ACC112 (cell line): ENCODE results near the gene PDLIM4.

Experiments
- H2AFZ ChIP-seq: fragments of 200-600 bp; sonication (generic); one replicate; pipeline ENCODE4 v1.6.0; 2017; ENCODE audit warnings: antibody characterized with exemption, low read length; ENCODE audit not compliant: unreplicated experiment
- H3K27ac ChIP-seq: fragments of 200-600 bp; sonication (generic); 2 replicates; pipeline ENCODE4 v1.5.1; 2014; ENCODE audit warnings: low read depth, mild to moderate bottlenecking, antibody characterized with exemption, low read length, moderate library complexity
- H3K27me3 ChIP-seq: fragments of 200-600 bp; sonication (generic); 2 replicates; pipeline ENCODE4 v1.6.1; 2014; ENCODE audit warnings: mild to moderate bottlenecking, antibody characterized with exemption, low read length, moderate library complexity, mixed read lengths; ENCODE audit not compliant: insufficient read depth
- H3K36me3 ChIP-seq: fragments of 200-600 bp; sonication (generic); 2 replicates; pipeline ENCODE4 v1.6.1; 2016; ENCODE audit warnings: mild to moderate bottlenecking, antibody characterized with exemption, low read length, moderate library complexity, mixed read lengths; ENCODE audit not compliant: insufficient read depth
- H3K4me1 ChIP-seq: fragments of 200-600 bp; sonication (generic); one replicate; pipeline ENCODE4 v1.6.1; 2016; ENCODE audit warnings: low read length, mixed read lengths; ENCODE audit not compliant: insufficient read depth, unreplicated experiment, control insufficient read depth
- H3K4me3 ChIP-seq: fragments of 200-600 bp; sonication (generic); 2 replicates; pipeline ENCODE4 v1.5.1; 2014; ENCODE audit warnings: mild to moderate bottlenecking, low read depth, low read length
- H3K79me2 ChIP-seq: fragments of 200-600 bp; sonication (generic); one replicate; pipeline ENCODE4 v1.6.0; 2016; ENCODE audit warnings: low read length; ENCODE audit not compliant: control insufficient read depth, unreplicated experiment, insufficient read depth

The PDLIM4 gene

DNA sequence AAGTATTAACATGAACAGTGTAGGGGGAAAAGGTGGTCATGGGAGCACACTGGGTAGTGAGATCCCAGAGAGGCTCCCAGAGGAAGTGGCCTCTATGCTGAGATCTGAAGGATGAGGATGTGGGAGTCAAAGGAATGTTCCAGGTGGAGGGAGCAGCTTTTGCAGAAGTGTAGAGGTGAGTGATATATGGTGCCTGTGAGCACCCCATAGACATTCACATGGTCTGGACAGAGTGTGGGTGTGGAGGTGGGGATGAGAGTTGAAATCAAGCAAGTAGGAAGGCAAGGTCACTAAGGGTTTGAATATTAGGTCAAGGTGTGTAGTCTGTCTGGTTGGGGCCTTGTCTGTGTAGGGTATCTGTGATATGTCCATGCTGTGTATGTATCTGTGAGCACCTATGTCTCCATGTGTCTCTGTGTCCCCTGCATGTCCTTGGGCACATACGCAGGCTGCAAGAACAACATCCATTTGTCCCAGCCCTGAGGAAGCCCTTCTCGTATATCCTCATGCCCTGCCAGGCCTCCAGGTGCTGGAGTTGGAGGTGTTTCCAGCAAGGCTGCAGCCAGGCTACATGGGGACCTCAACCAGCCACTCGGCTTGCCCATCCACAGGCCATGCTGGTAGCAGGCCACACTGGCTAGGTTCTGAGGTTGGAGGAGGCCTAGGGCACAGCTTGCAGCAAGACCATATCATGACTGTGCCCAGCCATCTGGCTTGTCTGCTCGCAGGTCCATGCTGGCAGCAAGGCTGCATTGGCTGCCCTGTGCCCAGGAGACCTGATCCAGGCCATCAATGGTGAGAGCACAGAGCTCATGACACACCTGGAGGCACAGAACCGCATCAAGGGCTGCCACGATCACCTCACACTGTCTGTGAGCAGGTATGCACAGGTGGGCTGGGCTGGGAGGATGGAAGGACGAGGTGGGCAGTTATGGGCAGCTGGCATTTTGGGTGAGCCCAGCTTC is 4.7 kb downstream of the PDLIM4 start:
- Histone ChIP-seq H3K4me1 (peaks cover 73% of the 10 kb centered on the region), H3K27ac (peak overlapping the region; percentile 93), H3K79me2 (peaks cover 67% of the 10 kb centered on the region), H3K36me3 (peaks cover 6% of the 10 kb centered on the region; the same call in 1 of the 2 replicates), H2AFZ (no peak overlapping the region), H3K4me3 (no peak overlapping the region), H3K27me3 (no peaks in the 10 kb centered on the region)

GRCh38 chr5:132262882-132263547 is 5.5 kb downstream of the PDLIM4 start:
- H3K27ac ChIP-seq: peak overlapping the region; percentile 93
- H3K4me1 ChIP-seq: peaks cover 75% of the 10 kb centered on the region

DNA sequence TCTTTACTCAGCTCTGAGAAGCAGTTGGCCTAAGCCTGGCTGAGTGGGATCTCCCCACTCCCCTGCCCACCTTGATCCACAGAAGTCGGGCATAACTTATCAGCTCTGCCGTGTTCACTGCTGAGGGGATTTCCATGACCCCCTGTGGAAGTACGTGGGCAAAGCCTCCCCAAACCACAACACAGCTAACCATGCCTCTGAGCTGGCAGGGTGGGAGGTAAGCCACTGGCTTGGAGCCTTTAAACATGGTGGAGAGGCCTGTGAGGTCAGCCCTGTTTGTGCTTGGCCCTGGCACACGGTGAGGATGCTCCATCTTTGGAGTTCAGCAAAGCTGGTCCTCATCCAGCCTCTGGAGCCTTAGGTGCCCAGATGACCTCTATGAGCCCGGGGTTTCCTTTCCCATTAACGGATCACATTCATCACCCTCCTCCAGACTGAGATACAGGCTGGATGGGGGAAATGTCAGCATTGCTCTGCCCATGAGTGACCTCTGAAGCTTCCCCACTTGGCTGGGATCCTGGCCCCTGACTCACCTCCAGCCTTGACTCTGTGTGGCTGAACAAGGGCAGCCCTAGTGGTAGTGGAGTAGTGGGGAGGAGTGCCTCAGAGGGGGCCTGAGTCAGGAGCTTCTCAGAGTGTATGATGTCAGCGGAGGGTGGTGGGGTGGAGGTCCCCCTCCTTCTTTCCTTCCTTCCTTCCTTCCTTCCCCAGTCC is 6.2 kb downstream of the PDLIM4 start:
- H2AFZ ChIP-seq: no peak overlapping the region
- peak overlapping the region; percentile 93 for H3K27ac ChIP-seq
- H3K36me3 ChIP-seq: peaks cover 9% of the 10 kb centered on the region; the same call in 1 of the 2 replicates
- no peak overlapping the region; the same call in 1 of the 2 replicates for H3K4me3 ChIP-seq
- H3K4me1 ChIP-seq: peaks cover 82% of the 10 kb centered on the region
- H3K27me3 ChIP-seq: no peaks in the 10 kb centered on the region
- H3K79me2 ChIP-seq: peaks cover 54% of the 10 kb centered on the region

More at GRCh38 chr5:132262882-132263547, 5.5 kb downstream of the PDLIM4 start:
- peaks cover 61% of the 10 kb centered on the region for H3K79me2 ChIP-seq
- H3K36me3 ChIP-seq: peaks cover 9% of the 10 kb centered on the region; the same call in 1 of the 2 replicates
- H3K27me3 ChIP-seq: no peaks in the 10 kb centered on the region
- H2AFZ ChIP-seq: no peak overlapping the region
- H3K4me3 ChIP-seq: no peak overlapping the region

DNA sequence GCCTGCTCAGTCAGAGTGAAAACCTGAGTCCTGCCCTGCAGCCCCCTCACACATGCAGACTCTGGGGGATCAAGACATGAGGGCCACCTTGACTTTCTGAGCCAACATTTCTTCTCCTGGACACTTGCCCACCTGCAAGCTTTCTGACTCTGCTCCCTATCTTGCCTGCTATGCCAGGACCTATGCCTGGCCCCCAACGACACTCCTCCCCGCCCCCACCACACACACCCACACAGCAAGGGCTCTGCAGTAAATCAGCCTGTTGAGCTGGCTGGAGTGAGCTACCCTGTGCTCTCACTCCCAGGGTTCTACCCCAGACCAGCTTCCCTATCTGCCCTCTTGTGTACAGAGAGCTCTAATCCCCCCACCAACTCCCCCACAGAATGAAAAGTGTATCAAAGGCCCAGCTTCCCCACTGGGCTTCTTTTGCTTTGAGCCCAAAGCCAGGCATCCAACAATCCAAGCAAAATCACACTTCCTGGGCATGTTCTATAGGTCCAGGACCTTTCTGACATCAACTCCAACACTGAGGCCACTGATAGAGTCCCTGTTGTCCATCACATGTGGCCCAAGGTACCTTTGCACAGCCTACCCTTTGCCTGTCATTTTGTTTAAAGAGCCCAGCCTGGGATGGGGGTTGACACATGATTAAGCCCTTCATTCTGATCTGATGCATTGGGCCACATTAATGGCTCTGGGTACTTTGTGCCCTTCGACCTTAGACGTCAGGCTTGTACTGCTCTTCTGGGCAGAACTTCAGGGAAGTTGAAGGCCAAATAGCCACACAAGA is 7.2 kb downstream of the PDLIM4 start:
- Histone ChIP-seq H3K4me1 (peaks cover 87% of the 10 kb centered on the region), H3K27ac (peak overlapping the region; percentile 93), H3K27me3 (no peaks in the 10 kb centered on the region), H3K36me3 (peaks cover 9% of the 10 kb centered on the region; the same call in 1 of the 2 replicates), H3K4me3 (no peak overlapping the region), H2AFZ (no peak overlapping the region), H3K79me2 (peaks cover 47% of the 10 kb centered on the region)

- Histone ChIP-seq H2AFZ (no peak overlapping the region), H3K36me3 (peaks cover 10% of the 10 kb centered on the region; the same call in 1 of the 2 replicates), H3K27ac (peak overlapping the region; percentile 93), H3K4me1 (peaks cover 81% of the 10 kb centered on the region), H3K27me3 (no peaks in the 10 kb centered on the region), H3K4me3 (no peak overlapping the region), H3K79me2 (peaks cover 40% of the 10 kb centered on the region)
Measured at GRCh38 chr5:132265336-132266030, 8.0 kb downstream of the PDLIM4 start.

- H3K79me2 ChIP-seq: peaks cover 33% of the 10 kb centered on the region
Measured at GRCh38 chr5:132266031-132266835, 8.7 kb downstream of the PDLIM4 start.

GRCh38 chr5:132266836-132267160 is 9.3 kb downstream of the PDLIM4 start:
- H3K27me3 ChIP-seq: no peaks in the 10 kb centered on the region
- H3K4me3 ChIP-seq: no peak overlapping the region
- no peak overlapping the region for H3K27ac ChIP-seq
- peaks cover 27% of the 10 kb centered on the region for H3K79me2 ChIP-seq
- H3K4me1 ChIP-seq: peaks cover 68% of the 10 kb centered on the region
- H3K36me3 ChIP-seq: peaks cover 15% of the 10 kb centered on the region; the same call in 1 of the 2 replicates
- H2AFZ ChIP-seq: no peak overlapping the region

More at GRCh38 chr5:132266031-132266835, 8.7 kb downstream of the PDLIM4 start:
- Histone ChIP-seq H3K36me3 (peaks cover 15% of the 10 kb centered on the region; the same call in 1 of the 2 replicates), H3K4me3 (no peak overlapping the region), H3K27ac (peak overlapping the region; percentile 63), H3K4me1 (peaks cover 74% of the 10 kb centered on the region), H3K27me3 (no peaks in the 10 kb centered on the region), H2AFZ (no peak overlapping the region)

DNA sequence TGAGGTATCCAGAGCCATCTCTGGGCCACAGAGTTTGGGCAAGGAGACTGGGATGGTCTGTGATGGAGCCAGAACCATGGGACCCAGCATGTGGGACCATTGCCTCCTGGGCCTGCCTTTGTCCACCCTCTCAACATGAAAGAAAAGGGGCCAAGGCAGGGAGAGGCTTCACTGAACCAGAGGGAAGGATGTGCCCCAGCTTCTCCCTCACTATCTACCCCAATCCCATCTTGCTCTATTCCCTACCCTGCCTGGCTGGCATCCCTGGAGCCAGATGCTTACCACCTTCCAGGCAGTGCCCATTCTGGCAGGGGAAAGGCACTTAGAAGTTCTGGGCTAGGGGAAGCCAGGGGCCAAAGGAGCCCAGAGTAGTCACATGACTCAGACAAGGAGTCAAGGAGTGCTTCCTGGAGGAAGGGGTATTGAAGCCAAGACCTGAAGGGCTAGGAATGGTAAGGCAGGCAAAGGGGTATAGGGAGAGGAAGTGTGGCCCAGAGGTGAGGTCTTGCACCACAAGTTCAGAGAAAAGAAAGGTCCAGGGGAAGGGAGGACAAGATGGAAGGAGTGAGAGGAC is 9.8 kb downstream of the PDLIM4 start:
- Histone ChIP-seq H3K27ac (no peak overlapping the region), H3K79me2 (peaks cover 22% of the 10 kb centered on the region)

More for the DNA sequence above, 9.8 kb downstream of the PDLIM4 start:
- Histone ChIP-seq H3K4me1 (peaks cover 64% of the 10 kb centered on the region), H3K27me3 (no peaks in the 10 kb centered on the region), H3K36me3 (peaks cover 19% of the 10 kb centered on the region; the same call in 1 of the 2 replicates), H3K4me3 (no peak overlapping the region), H2AFZ (no peak overlapping the region)
